ENCODE results near the gene AFMID. TPM values are rescaled to one million over a fixed set of nuclear protein-coding genes. Genes with fewer than 3 reads are reported as not detected.
"Not testable (repeated sequence)": the region's sequence is repeated elsewhere in the genome, so short reads cannot be mapped to it uniquely, and the experiment has no call there.

Gene AFMID
- total and polyA plus RNA-seq, 2 of the 13 experiments (the other 11 are each of a cell fraction or from before 2014, with no cell fraction given), result 249 to 270 TPM

DNA sequence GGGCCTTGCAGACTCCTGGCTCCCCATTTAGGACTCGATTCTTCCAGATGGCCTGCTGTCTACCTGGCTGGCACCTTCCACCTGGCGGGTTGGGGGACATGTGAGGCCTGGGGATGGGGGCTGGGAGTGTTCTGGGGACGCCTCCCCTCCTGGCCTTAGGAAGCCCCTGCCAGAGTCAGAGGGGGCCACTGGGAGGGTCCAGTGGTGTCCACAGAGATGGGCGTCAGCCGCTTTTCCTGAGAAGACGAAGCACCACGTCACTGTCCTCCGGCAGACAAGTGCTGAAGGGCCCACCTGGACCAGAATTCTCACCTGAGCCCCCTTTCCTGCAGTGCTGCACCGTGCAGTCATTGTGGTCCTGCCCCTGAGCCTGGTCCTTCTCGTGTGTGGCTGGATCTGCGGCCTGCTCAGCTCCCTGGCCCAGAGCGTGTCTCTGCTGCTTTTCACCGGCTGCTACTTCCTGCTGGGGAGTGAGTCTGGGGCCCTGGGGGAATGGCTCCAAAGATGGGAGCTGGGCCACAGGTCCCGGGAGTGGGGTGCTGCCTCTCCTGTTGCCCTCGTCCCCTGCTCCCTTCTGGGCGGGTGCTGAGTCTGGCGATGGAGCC is 47.2 kb downstream of the AFMID start:
- Histone ChIP-seq H3K36me3 (replicated peaks in 1 of 2; ENCODE audit: control insufficient read depth in 1 of 2, insufficient read depth in 2 of 2, low read length in 2 of 2) (no peaks in the 10 kb centered on the region), H3K79me2 (ENCODE audit: insufficient read depth, low read length) (no peaks in the 10 kb centered on the region), H3K4me3 (replicated peaks in 1 of 3; ENCODE audit: insufficient read depth in 1 of 3, low read depth in 2 of 3, low read length in 3 of 3) (no peak overlapping the region), H3K4me1 (ENCODE audit: insufficient read depth, low read length) (peaks cover 49% of the 10 kb centered on the region), H3K9ac (ENCODE audit: insufficient read depth, low read depth, low read length) (no peak overlapping the region), H2AFZ (ENCODE audit: low read length) (no peak overlapping the region), H3K27me3 (ENCODE audit: control insufficient read depth in 1 of 2, insufficient read depth in 2 of 2, low read length in 2 of 2) (peaks cover 19 to 84% of the 10 kb centered on the region in 2 experiments), H4K20me1 (ENCODE audit: insufficient read depth, low read length) (no peaks in the 10 kb centered on the region), H3K27ac (ENCODE audit: extremely low read length, insufficient read depth, low read length) (no peak overlapping the region), H3K9me3 (ENCODE audit: low read length) (no peaks in the 10 kb centered on the region), H3K4me2 (ENCODE audit: low read depth, low read length) (no peak overlapping the region)
- BruUV-seq (replicated peaks), result no TSS peak
- ChIA-PET POLR2A (no interaction called here), CTCF (ENCODE audit: low intra/inter-chr PET ratio, low total read pairs) (no interaction called here)
- DNase-seq (ENCODE audit: low spot score), result no peak
- ATAC-seq, result no peak
- no peak for TF ChIP-seq ZBTB8A (CRISPR knock-in tag; IDR thresholded peaks at IDR 0.05; ENCODE audit: borderline replicate concordance, low read depth)
- no peak for TF ChIP-seq ZNF10 (CRISPR knock-in tag; IDR thresholded peaks at IDR 0.05; ENCODE audit: borderline replicate concordance, low read depth)
- TF ChIP-seq PRMT3 (CRISPR knock-in tag; IDR thresholded peaks at IDR 0.05; ENCODE audit: borderline replicate concordance, low read depth), result no peak
- no peak for TF ChIP-seq ZNF335 (CRISPR knock-in tag; IDR thresholded peaks at IDR 0.05)
- TF ChIP-seq, protein P1, sequence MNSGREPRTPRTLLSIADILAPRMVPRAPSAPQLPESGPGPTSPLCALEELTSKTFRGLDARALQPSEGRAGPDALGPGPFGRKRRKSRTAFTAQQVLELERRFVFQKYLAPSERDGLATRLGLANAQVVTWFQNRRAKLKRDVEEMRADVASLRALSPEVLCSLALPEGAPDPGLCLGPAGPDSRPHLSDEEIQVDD (CRISPR knock-in tag; IDR thresholded peaks at IDR 0.05; ENCODE audit: borderline replicate concordance), result no peak
- no peak for TF ChIP-seq ATAD3A (CRISPR knock-in tag; IDR thresholded peaks at IDR 0.05)
- TF ChIP-seq, protein P2, sequence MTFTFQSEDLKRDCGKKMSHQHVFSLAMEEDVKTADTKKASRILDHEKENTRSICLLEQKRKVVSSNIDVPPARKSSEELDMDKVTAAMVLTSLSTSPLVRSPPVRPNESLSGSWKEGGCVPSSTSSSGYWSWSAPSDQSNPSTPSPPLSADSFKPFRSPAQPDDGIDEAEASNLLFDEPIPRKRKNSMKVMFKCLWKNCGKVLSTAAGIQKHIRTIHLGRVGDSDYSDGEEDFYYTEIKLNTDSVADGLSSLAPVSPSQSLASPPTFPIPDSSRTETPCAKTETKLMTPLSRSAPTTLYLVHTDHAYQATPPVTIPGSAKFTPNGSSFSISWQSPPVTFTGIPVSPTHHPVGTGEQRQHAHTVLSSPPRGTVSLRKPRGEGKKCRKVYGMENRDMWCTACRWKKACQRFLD (CRISPR knock-in tag; IDR thresholded peaks at IDR 0.05; ENCODE audit: borderline replicate concordance), result no peak
- no peak for TF ChIP-seq SUZ12 (IDR thresholded peaks at IDR 0.05; ENCODE audit: low read depth, low read length)
- TF ChIP-seq ZNF136 (CRISPR knock-in tag; IDR thresholded peaks at IDR 0.05; ENCODE audit: low read depth), result no peak
- no peak for TF ChIP-seq BRCA1 (CRISPR knock-in tag; IDR thresholded peaks at IDR 0.05)
- TF ChIP-seq ZNF101 (CRISPR knock-in tag; IDR thresholded peaks at IDR 0.05; ENCODE audit: borderline replicate concordance, low read depth), result no peak
- WGBS (ENCODE audit: low lambda C conversion rate), result 41% methylated on average over 9 of the region's 17 CpGs
- intact Hi-C loops (cut with micrococcal nuclease; ENCODE audit: unreplicated experiment) (no loop called here), in situ Hi-C loops (cut with HindIII; ENCODE audit: extremely low pct_ligation_motif_present, low pct_unique_long_range_greater_than_20kb) (no loop called here)
- no peak for FAIRE-seq

DNA sequence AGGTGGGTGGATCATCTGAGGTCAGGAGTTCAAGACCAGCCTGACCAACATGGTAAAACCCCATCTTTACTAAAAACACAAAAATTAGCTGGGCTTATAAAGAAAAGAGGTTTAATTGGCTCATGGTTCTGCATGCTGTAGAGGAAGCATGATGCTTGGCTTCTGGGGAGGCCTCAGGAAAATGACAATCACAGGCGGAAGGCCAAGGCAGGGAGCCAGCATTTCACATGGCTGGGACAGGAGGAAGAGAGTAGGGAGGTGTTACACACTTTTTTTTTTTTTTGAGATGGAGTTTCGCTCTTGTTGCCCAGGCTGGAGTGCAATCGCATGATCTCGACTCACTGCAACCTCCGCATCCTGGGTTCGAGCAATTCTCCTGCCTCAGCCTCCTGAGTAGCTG is 47.9 kb downstream of the AFMID start:
- H3K9me3 ChIP-seq (ENCODE audit: low read length); H3K4me3 ChIP-seq (replicated peaks in 1 of 3; ENCODE audit: insufficient read depth in 1 of 3, low read depth in 2 of 3, low read length in 3 of 3); POLR2A ChIA-PET; H2AFZ ChIP-seq (ENCODE audit: low read length); BruUV-seq (replicated peaks); H3K79me2 ChIP-seq (ENCODE audit: insufficient read depth, low read length); FAIRE-seq; H3K27ac ChIP-seq (ENCODE audit: extremely low read length, insufficient read depth, low read length); in situ Hi-C loops (cut with HindIII; ENCODE audit: extremely low pct_ligation_motif_present, low pct_unique_long_range_greater_than_20kb); H3K36me3 ChIP-seq (replicated peaks in 1 of 2; ENCODE audit: control insufficient read depth in 1 of 2, insufficient read depth in 2 of 2, low read length in 2 of 2); intact Hi-C loops (cut with micrococcal nuclease; ENCODE audit: unreplicated experiment); H3K4me2 ChIP-seq (ENCODE audit: low read depth, low read length); H3K9ac ChIP-seq (ENCODE audit: insufficient read depth, low read depth, low read length); H4K20me1 ChIP-seq (ENCODE audit: insufficient read depth, low read length); ATAC-seq; DNase-seq (ENCODE audit: low spot score): not testable (repeated sequence)
- Histone ChIP-seq H3K4me1 (ENCODE audit: insufficient read depth, low read length) (peaks cover 49% of the 10 kb centered on the region), H3K27me3 (ENCODE audit: control insufficient read depth in 1 of 2, insufficient read depth in 2 of 2, low read length in 2 of 2) (peaks cover 21 to 86% of the 10 kb centered on the region in 2 experiments)
- CTCF ChIA-PET (ENCODE audit: low intra/inter-chr PET ratio, low total read pairs), result interaction anchor here (1.2 kb wide), 1 partner anchor 16 kb away, joined by 3 read pairs; no protein-coding TSS in a partner anchor
- 71% methylated on average over 6 of the region's 6 CpGs for WGBS (ENCODE audit: low lambda C conversion rate)

Data from HepG2 (cell line).